ENCODE measurements around the gene SASH1.

The SASH1 gene

GRCh38 chr6:148564494-148565035, 221.9 kb downstream of the SASH1 start:
- no peaks in the 10 kb centered on the region for H3K27me3 ChIP-seq (ENCODE audit: low read depth, low read length)
- H3K9me3 ChIP-seq (ENCODE audit: control insufficient read depth in 1 of 2, low read length in 2 of 2): no peaks in the 10 kb centered on the region
- H3K27ac ChIP-seq (ENCODE audit: low read length): no peak overlapping the region
- peaks cover 3 to 6% of the 10 kb centered on the region in 2 donors for H3K4me1 ChIP-seq (ENCODE audit: control insufficient read depth in 1 of 2, insufficient read depth in 2 of 2, low read length in 2 of 2)
- no peak overlapping the region for H3K4me3 ChIP-seq (ENCODE audit: low read depth in 1 of 2, low read length in 2 of 2)
- no peaks in the 10 kb centered on the region for H3K36me3 ChIP-seq (ENCODE audit: control insufficient read depth in 1 of 2, insufficient read depth in 2 of 2, low read length in 2 of 2)

GRCh38 chr6:148565321-148565926, 222.8 kb downstream of the SASH1 start:
- Histone ChIP-seq H3K36me3 (ENCODE audit: control insufficient read depth in 1 of 2, insufficient read depth in 2 of 2, low read length in 2 of 2) (no peaks in the 10 kb centered on the region), H3K27me3 (ENCODE audit: low read depth, low read length) (no peaks in the 10 kb centered on the region), H3K9me3 (ENCODE audit: control insufficient read depth in 1 of 2, low read length in 2 of 2) (no peaks in the 10 kb centered on the region), H3K27ac (ENCODE audit: low read length) (no peak overlapping the region), H3K4me1 (ENCODE audit: control insufficient read depth in 1 of 2, insufficient read depth in 2 of 2, low read length in 2 of 2) (peaks cover 2 to 3% of the 10 kb centered on the region in 2 donors), H3K4me3 (ENCODE audit: low read depth in 1 of 2, low read length in 2 of 2) (no peak overlapping the region)

GRCh38 chr6:148565930-148566663, 223.5 kb downstream of the SASH1 start:
- H3K4me1 ChIP-seq (ENCODE audit: control insufficient read depth in 1 of 2, insufficient read depth in 2 of 2, low read length in 2 of 2): peaks cover 0 to 3% of the 10 kb centered on the region in 2 donors
- no peaks in the 10 kb centered on the region for H3K9me3 ChIP-seq (ENCODE audit: control insufficient read depth in 1 of 2, low read length in 2 of 2)
- no peaks in the 10 kb centered on the region for H3K27me3 ChIP-seq (ENCODE audit: low read depth, low read length)
- H3K36me3 ChIP-seq (ENCODE audit: control insufficient read depth in 1 of 2, insufficient read depth in 2 of 2, low read length in 2 of 2): no peaks in the 10 kb centered on the region
- H3K27ac ChIP-seq (ENCODE audit: low read length): no peak overlapping the region
- H3K4me3 ChIP-seq (ENCODE audit: low read depth in 1 of 2, low read length in 2 of 2): no peak overlapping the region

- H3K27ac ChIP-seq (ENCODE audit: low read length): no peak overlapping the region
- no peaks in the 10 kb centered on the region for H3K9me3 ChIP-seq (ENCODE audit: control insufficient read depth in 1 of 2, low read length in 2 of 2)
- H3K27me3 ChIP-seq (ENCODE audit: low read depth, low read length): no peaks in the 10 kb centered on the region
- H3K4me1 ChIP-seq (ENCODE audit: control insufficient read depth in 1 of 2, insufficient read depth in 2 of 2, low read length in 2 of 2): peaks cover 0 to 3% of the 10 kb centered on the region in 2 donors
- no peaks in the 10 kb centered on the region for H3K36me3 ChIP-seq (ENCODE audit: control insufficient read depth in 1 of 2, insufficient read depth in 2 of 2, low read length in 2 of 2)
- no peak overlapping the region for H3K4me3 ChIP-seq (ENCODE audit: low read depth in 1 of 2, low read length in 2 of 2)
Measured at GRCh38 chr6:148566664-148567350, 224.2 kb downstream of the SASH1 start.

GRCh38 chr6:148570456-148570855, 227.8 kb downstream of the SASH1 start:
- no peaks in the 10 kb centered on the region for H3K27me3 ChIP-seq (ENCODE audit: low read depth, low read length)
- H3K4me3 ChIP-seq (ENCODE audit: low read depth in 1 of 2, low read length in 2 of 2): no peak overlapping the region
- H3K27ac ChIP-seq (ENCODE audit: low read length): no peak overlapping the region

GRCh38 chr6:148572676-148573335, 230.2 kb downstream of the SASH1 start:
- no peaks in the 10 kb centered on the region for H3K9me3 ChIP-seq (ENCODE audit: control insufficient read depth in 1 of 2, low read length in 2 of 2)
- H3K4me3 ChIP-seq (ENCODE audit: low read depth in 1 of 2, low read length in 2 of 2): no peak overlapping the region
- no peaks in the 10 kb centered on the region for H3K4me1 ChIP-seq (ENCODE audit: control insufficient read depth in 1 of 2, insufficient read depth in 2 of 2, low read length in 2 of 2)
- no peaks in the 10 kb centered on the region for H3K36me3 ChIP-seq (ENCODE audit: control insufficient read depth in 1 of 2, insufficient read depth in 2 of 2, low read length in 2 of 2)
- no peak overlapping the region for H3K27ac ChIP-seq (ENCODE audit: low read length)
- H3K27me3 ChIP-seq (ENCODE audit: low read depth, low read length): no peaks in the 10 kb centered on the region

More at GRCh38 chr6:148570456-148570855, 227.8 kb downstream of the SASH1 start:
- H3K36me3 ChIP-seq (ENCODE audit: control insufficient read depth in 1 of 2, insufficient read depth in 2 of 2, low read length in 2 of 2): no peaks in the 10 kb centered on the region
- peaks cover 0 to 3% of the 10 kb centered on the region in 2 donors for H3K4me1 ChIP-seq (ENCODE audit: control insufficient read depth in 1 of 2, insufficient read depth in 2 of 2, low read length in 2 of 2)
- H3K9me3 ChIP-seq (ENCODE audit: control insufficient read depth in 1 of 2, low read length in 2 of 2): no peaks in the 10 kb centered on the region

GRCh38 chr6:148573922-148574321, 231.3 kb downstream of the SASH1 start:
- Histone ChIP-seq H3K36me3 (ENCODE audit: control insufficient read depth in 1 of 2, insufficient read depth in 2 of 2, low read length in 2 of 2) (no peaks in the 10 kb centered on the region), H3K9me3 (ENCODE audit: control insufficient read depth in 1 of 2, low read length in 2 of 2) (no peaks in the 10 kb centered on the region), H3K4me3 (ENCODE audit: low read depth in 1 of 2, low read length in 2 of 2) (no peak overlapping the region), H3K27me3 (ENCODE audit: low read depth, low read length) (no peaks in the 10 kb centered on the region), H3K4me1 (ENCODE audit: control insufficient read depth in 1 of 2, insufficient read depth in 2 of 2, low read length in 2 of 2) (peaks cover 0 to 7% of the 10 kb centered on the region in 2 donors), H3K27ac (ENCODE audit: low read length) (no peak overlapping the region)

GRCh38 chr6:148577687-148578488, 235.2 kb downstream of the SASH1 start:
- Histone ChIP-seq H3K4me3 (ENCODE audit: low read depth in 1 of 2, low read length in 2 of 2) (no peak overlapping the region), H3K27me3 (ENCODE audit: low read depth, low read length) (no peaks in the 10 kb centered on the region), H3K27ac (ENCODE audit: low read length) (no peak overlapping the region)

GRCh38 chr6:148578489-148578814, 235.8 kb downstream of the SASH1 start:
- no peak overlapping the region for H3K27ac ChIP-seq (ENCODE audit: low read length)
- H3K9me3 ChIP-seq (ENCODE audit: control insufficient read depth in 1 of 2, low read length in 2 of 2): no peaks in the 10 kb centered on the region
- peaks cover 0 to 8% of the 10 kb centered on the region in 2 donors for H3K4me1 ChIP-seq (ENCODE audit: control insufficient read depth in 1 of 2, insufficient read depth in 2 of 2, low read length in 2 of 2)
- H3K4me3 ChIP-seq (ENCODE audit: low read depth in 1 of 2, low read length in 2 of 2): no peak overlapping the region
- H3K27me3 ChIP-seq (ENCODE audit: low read depth, low read length): no peaks in the 10 kb centered on the region
- no peaks in the 10 kb centered on the region for H3K36me3 ChIP-seq (ENCODE audit: control insufficient read depth in 1 of 2, insufficient read depth in 2 of 2, low read length in 2 of 2)

More at GRCh38 chr6:148577687-148578488, 235.2 kb downstream of the SASH1 start:
- no peaks in the 10 kb centered on the region for H3K9me3 ChIP-seq (ENCODE audit: control insufficient read depth in 1 of 2, low read length in 2 of 2)
- no peaks in the 10 kb centered on the region for H3K36me3 ChIP-seq (ENCODE audit: control insufficient read depth in 1 of 2, insufficient read depth in 2 of 2, low read length in 2 of 2)
- H3K4me1 ChIP-seq (ENCODE audit: control insufficient read depth in 1 of 2, insufficient read depth in 2 of 2, low read length in 2 of 2): peaks cover 0 to 8% of the 10 kb centered on the region in 2 donors

- H3K27ac ChIP-seq (ENCODE audit: low read length): no peak overlapping the region
- no peak overlapping the region for H3K4me3 ChIP-seq (ENCODE audit: low read depth in 1 of 2, low read length in 2 of 2)
- no peaks in the 10 kb centered on the region for H3K9me3 ChIP-seq (ENCODE audit: control insufficient read depth in 1 of 2, low read length in 2 of 2)
- H3K4me1 ChIP-seq (ENCODE audit: control insufficient read depth in 1 of 2, insufficient read depth in 2 of 2, low read length in 2 of 2): peaks cover 0 to 8% of the 10 kb centered on the region in 2 donors
- H3K27me3 ChIP-seq (ENCODE audit: low read depth, low read length): no peaks in the 10 kb centered on the region
- H3K36me3 ChIP-seq (ENCODE audit: control insufficient read depth in 1 of 2, insufficient read depth in 2 of 2, low read length in 2 of 2): no peaks in the 10 kb centered on the region
Measured at GRCh38 chr6:148578837-148579565, 236.4 kb downstream of the SASH1 start.
